Left hindlimb (tissue), 1 donor: ENCODE results near the gene ACOT13.
"Not testable (repeated sequence)": the region's sequence is repeated elsewhere in the genome, so short reads cannot be mapped to it uniquely, and the experiment has no call there.

ENCODE experiments used
- DNase-seq: peaks from one replicate; pipeline ENCODE4 v3.0.0-alpha.2; 2018

ACOT13 gene

DNA sequence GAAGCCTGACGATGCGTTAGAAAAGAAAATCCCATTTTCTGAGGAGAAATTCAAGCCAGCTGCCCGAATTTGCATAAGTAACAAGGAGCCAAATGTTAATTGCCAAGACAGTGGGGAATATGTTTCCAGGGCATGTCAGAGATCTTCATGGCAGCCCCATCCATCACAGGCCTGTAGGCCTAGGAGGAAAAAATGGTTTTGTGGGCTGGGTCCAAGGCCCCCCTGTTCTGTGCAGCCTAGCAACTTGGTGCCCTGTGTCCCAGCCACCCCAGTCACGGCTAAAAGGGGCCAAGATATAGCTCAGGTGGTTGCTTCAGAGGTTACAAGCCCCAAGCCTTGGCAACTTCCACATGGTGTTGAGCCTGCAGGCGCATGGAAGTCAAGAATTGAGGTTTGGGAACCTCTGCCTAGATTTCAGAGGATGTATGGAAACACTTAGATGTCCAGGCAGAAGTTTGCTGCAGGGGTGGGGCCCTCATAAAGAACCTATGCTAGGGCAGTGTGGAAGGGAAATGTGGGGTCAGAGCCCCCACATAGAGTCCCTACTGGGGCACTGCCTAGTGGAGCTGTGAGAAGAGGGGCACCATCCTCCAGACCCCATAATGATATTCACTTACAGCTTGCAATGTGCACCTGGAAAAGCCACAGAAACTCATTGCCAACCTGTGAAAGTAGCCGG lies 64.7 kb downstream of the ACOT13 start:
- not testable (repeated sequence) for DNase-seq

GRCh38 chr6:24734166-24734565 lies 67.3 kb downstream of the ACOT13 start:
- DNase-seq = no peak

GRCh38 chr6:24734710-24735109 lies 67.8 kb downstream of the ACOT13 start:
- not testable (repeated sequence) for DNase-seq

- no peak for DNase-seq
Observed at GRCh38 chr6:24738741-24739140, 71.9 kb downstream of the ACOT13 start.

- no peak for DNase-seq
Observed at GRCh38 chr6:24740861-24741260, 74.0 kb downstream of the ACOT13 start.

DNA sequence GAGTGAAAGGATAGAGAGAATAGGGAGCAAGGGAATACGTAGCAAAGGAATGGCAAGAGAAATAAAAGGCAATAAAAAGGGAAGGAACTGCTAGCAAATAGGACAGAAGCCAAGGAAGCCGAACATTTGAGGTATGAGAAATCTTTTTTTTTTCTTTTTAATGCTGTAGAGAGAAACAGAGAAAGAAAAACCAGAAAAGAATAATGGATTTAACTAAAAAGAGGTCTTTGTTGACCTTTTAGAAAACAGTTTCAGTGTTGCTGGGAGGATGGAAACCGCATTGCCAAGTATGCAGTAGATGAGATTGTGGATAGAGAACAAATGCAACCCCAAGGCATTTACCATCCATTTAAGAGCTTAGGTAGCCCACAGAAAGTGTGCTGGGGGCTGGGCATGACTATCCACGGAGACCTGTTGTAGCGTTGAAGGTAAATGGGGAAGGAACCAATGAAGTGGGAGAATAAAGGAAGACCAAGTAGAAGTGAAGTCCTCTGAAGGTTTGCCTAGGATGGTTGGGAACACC lies 75.4 kb downstream of the ACOT13 start:
- no peak for DNase-seq

- DNase-seq = no peak
Observed at GRCh38 chr6:24743265-24743943, 76.5 kb downstream of the ACOT13 start.

GRCh38 chr6:24743944-24744335 lies 77.1 kb downstream of the ACOT13 start:
- no peak for DNase-seq

- DNase-seq = no peak
Observed at GRCh38 chr6:24744911-24745310, 78.0 kb downstream of the ACOT13 start.

GRCh38 chr6:24749297-24749696 lies 82.4 kb downstream of the ACOT13 start:
- no peak for DNase-seq

- DNase-seq = not testable (repeated sequence)
Observed at GRCh38 chr6:24750878-24751277, 84.0 kb downstream of the ACOT13 start.

DNA sequence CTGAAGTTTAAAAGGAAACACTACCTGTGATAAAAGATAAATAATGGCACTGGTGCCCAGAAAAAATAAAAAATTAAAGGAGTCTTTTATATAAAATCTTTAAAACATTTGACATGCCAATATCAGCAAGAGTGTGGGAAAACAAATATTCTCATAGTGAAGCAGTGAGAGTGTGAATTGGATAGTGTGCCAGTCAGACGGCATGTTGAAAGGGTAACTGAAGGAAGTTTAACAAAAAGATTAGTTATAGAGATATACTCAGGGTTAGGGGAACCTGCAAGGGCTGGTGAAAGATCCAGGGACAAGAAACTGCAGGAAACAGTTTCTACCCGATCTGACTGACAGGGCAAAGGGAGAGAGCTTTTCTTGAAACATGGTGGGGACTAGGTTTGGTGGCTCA lies 85.6 kb downstream of the ACOT13 start:
- no peak for DNase-seq

- no peak for DNase-seq
Observed at GRCh38 chr6:24752917-24753492, 86.1 kb downstream of the ACOT13 start.

- no peak for DNase-seq
Observed at GRCh38 chr6:24753545-24753944, 86.7 kb downstream of the ACOT13 start.

DNA sequence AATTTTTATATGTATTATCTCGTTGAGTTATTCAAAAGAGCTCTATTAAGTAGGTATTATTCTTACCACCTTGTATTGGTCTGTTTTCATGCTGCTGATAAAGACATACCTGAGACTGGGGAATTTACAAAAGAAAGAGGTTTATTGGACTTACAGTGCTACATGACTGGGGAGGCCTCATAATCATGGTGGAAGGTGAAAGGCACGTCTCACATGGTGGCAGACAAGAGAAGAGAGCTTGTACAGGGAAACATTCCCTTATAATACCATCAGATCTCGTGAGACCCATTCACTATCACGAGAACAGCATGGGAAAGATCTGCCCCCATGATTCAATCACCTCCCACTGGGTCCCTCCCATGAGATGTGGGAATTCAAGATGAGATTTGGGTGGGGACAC lies 87.5 kb downstream of the ACOT13 start:
- DNase-seq = not testable (repeated sequence)
